GM18519 (cell line): ENCODE results near the gene MTARC2.
"Not testable (repeated sequence)": the region's sequence is repeated elsewhere in the genome, so short reads cannot be mapped to it uniquely, and the experiment has no call there.

Experiments
- ATAC-seq: cut with Tn5 transposase; IDR thresholded peaks from one replicate; pipeline ENCODE4 v1.9.1; 2021; ENCODE audit warnings: mild to moderate bottlenecking, moderate library complexity; ENCODE audit not compliant: unreplicated experiment, low FRiP score

The MTARC2 gene

GRCh38 chr1:220748089-220748934, at the start of gene MTARC2:
Gene MTARC2 (plus strand): TSS chr1:220748322. CDS start chr1:220748532, 210 bp downstream.
- peak; percentile 79 for ATAC-seq

GRCh38 chr1:220698607-220699016, 49.5 kb upstream of the MTARC2 start:
- no peak for ATAC-seq

DNA sequence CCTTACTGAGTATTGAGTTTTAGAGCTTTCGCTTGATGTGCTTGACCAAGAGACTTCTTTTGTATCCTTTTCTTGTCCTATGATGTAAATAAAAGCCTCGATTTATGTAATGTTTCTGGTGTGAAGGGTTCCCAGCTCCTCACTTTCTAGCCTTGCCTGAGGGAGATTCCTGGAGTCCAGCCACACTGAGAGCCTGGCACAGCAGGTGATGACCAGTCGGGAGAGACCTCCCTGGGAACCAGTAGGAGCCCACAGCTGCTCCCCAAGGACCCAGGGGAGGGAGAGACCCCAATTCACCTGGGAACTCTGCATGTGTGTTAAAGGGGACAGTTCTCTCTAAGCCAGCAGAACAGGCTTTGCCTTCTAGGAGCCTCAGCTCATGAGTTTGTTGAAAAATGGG, 49.1 kb upstream of the MTARC2 start:
- no peak for ATAC-seq

DNA sequence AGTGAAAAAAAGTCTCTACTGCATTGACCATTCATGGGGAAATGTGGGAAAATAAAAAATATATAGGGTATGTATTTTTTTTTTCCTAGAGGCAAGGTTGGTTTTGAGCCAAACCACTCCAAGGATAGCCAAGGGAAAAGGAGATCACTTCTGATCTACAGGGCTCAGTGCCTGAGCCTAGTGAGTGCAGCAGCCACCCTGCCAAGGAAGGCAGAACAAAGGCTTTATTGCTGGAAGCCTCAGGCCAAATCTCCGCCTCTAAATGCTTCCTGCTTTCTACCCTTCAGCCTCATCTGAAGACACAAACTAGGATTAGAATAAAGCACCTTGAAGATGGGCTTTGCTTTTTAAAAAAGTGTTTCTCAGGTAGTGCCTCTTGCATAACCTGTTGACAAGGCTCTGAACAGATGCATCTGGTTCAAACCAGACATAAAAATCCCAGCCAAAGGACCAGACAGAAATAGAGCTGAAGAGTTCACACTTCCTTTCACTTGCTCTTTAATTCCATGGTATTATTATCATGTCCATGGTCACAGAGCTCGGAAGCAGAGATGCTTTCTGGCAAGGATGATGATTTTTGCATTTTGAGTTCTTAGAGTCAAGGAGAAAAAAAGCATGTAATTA, 47.5 kb upstream of the MTARC2 start:
- no peak for ATAC-seq

GRCh38 chr1:220701974-220702373, 46.1 kb upstream of the MTARC2 start:
- no peak for ATAC-seq

DNA sequence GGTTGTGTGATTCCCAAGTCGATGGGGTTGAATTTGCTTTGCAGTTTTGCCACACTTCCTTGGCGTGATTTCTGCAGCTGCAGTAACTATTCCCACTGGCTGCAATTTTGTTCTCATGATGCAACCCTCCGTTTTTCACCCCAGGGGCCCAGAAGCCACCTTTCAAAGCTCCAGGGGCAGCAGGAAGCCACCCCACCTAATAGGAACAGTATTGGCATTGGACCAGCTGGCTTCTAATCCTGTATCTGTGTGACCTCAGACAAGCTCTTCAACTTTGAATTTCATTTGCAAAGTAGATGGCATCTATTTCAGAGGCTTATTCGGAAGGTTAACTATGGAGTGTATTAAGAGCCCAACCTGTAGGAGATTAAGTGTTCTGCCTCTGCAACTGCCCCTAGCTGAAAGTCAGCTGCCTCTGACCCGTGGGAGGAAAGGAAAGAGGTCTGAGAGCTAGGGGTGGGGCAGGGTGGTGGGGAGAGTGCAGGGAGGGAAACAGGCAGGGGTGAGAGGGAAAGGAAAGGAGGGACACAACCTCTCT, 45.3 kb upstream of the MTARC2 start:
- ATAC-seq, result no peak

GRCh38 chr1:220703305-220703704, 44.8 kb upstream of the MTARC2 start:
- ATAC-seq, result no peak

DNA sequence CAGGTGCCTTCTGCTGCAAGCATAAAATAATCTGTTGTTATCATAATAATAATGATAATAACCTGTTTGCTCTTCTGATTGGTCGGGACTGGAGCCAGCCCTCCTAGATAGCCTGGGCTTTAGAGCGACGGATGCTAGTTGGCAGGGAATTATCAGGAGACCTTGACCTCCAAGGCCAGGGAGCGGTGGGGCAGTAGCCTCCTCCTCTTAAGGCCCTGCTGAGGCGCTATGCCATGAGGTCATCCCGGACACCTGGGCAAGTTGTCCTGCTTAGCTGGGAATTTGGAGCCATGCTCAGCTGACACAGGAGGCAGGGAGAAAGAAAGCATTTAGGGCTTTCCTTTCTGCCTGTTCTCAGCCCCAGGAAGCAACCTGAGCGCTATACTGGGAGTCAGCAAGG, 42.3 kb upstream of the MTARC2 start:
- no peak for ATAC-seq

GRCh38 chr1:220706480-220706879, 41.6 kb upstream of the MTARC2 start:
- no peak for ATAC-seq

DNA sequence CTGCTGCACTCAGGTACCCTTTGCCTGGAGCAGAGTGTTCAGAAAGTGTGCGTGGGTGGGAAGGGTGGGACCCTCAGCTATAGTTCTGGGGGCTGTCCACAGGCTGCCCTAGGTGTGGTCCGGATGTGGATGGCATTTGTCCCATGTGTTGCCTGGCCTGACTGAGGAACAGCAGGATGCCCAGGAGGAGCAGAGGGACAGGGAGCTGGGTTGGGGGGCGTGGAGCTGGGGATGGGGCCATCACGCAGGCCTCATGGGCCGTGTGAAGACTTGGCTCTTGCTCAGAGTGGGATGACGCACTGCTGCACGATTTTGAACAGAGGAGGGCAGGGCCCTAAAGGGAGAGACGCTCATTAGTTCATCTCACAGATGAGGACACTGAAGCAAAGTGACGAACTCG, 41.0 kb upstream of the MTARC2 start:
- ATAC-seq, result no peak

DNA sequence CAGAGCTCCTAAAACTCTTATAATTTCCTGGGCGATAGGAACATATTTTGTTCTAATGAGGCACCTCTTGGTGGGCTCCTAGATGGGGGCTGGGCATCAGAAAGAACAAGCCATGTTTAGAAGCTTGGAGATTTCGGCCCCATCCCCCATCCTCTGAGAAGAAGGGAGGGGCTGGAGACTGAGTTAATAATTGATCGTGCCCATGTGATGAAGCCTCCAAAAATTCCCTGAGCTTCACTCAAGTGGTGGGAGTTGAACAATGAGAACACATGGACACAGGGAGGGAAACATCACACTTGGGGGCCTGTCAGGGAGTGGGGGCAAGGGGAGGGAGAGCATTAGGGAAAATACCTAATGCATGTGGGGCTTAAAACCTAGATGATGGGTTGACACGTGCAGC, 39.9 kb upstream of the MTARC2 start:
- no peak for ATAC-seq

GRCh38 chr1:220708936-220709801, 39.0 kb upstream of the MTARC2 start:
- no peak for ATAC-seq

DNA sequence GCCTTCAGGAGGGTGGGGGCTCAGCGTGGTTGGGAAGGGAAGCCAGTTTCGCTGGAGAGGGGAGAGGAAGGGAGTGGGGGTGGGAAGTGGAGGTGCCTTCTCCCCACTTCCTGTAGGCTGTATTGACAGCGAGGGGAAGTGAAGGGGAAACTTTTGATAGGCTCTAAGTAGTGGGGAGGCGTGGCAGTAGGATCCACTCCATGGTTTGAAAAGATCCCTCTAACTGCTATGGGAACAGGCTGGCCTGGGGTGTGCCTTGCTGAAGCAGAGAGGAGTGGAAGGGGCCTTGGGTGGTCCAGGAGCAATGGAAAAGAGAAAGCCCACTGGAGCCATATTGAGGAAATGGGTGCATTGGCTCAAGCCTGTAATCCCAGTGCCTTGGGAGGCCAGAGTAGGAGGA, 37.8 kb upstream of the MTARC2 start:
- no peak for ATAC-seq

GRCh38 chr1:220711056-220711809, 36.9 kb upstream of the MTARC2 start:
- ATAC-seq, result peak; percentile 79

GRCh38 chr1:220715986-220716385, 32.1 kb upstream of the MTARC2 start:
- ATAC-seq, result not testable (repeated sequence)

DNA sequence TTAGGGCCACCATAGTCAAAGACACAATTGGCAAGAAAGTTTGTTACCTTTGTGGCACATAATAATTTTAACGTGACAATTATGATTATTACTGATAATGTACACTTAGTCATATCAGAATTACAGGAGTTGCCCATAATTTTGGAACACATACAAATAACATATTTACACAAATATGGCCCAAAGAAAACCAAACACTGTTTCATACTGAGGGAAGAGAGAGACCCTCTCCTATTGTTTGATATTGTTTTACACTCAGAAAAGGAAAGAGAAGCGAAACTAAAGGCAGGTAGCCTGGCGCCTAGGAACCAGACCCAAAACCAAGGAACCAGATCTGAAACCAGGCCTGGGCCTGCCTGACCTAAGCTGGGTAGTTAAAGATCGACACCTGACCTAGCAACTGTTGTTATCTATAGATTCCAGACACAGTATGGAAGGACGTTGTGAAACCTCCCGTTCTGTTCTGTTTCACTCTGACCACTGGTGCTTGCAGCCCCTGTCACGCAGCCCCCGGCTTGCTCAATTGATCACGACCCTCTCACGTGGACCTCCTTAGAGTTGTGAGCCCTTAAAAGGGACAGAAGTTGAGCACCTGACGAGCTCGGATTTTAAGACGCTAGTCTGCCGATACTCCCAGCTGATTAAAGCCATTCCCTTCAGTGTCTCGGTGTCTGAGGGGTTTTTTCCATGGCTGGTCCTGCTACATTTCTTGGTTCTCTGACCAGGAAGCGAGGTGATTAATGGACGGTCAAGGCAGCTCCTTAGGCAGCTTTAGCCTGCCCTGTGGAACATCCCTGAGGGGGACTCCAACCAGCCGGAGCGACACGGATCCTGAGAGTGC, 30.1 kb upstream of the MTARC2 start:
- peak; percentile 89 for ATAC-seq

DNA sequence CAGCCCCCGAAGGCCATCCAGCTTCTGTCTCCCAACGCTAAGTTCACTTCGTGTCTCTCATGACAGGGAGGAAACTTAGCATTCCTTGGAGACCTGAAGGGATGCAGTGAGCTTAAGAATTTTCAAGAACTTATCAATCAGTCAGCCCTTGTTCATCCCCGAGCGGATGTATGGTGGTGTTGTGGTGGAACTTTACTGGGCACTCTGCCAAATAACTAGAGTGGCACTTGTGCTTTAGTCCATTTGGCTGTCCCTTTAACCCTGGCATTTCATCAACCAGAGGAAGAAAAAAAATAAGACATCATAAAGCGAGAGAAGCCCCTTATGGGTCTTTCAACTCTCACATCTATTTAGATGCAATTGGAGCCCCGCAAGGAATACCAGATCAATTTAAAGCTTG, 26.9 kb upstream of the MTARC2 start:
- ATAC-seq, result not testable (repeated sequence)

- ATAC-seq, result no peak
These were observed 21.5 kb upstream of the MTARC2 start for GRCh38 chr1:220726634-220727033.

DNA sequence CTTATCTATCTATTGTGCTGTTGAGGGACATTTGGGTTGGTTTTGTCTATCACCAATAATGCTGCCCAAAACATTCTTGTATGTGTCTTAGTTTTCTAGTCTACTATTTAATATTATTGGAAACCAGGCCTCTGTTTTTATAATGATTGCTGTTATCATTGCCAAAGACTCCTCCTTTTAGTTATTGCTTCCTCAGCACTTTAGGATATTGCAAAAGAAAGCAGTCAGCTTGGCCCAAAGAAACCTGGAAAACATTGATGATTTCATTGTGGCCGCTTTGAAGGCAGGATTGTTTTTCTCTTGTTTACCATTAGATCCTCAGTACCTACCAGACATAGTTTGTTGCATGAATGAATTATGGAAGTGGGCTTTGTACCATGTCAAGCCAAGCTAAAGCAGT, 20.6 kb upstream of the MTARC2 start:
- no peak for ATAC-seq
